Stimulated activated CD4-positive, alpha-beta T cell treated with anti-CD3 and anti-CD28 coated beads, Interleukin-2, amount 100 ng/mL, for 48 hours (primary cell): ENCODE measurements around the gene CRYGC.
"Not testable (repeated sequence)": the region's sequence is repeated elsewhere in the genome, so short reads cannot be mapped to it uniquely, and the experiment has no call there.

ENCODE experiments used
- DNase-seq, 2 donors: peaks; one replicate each; pipeline ENCODE4 v3.0.0-alpha.2; 2020

The CRYGC gene

DNA sequence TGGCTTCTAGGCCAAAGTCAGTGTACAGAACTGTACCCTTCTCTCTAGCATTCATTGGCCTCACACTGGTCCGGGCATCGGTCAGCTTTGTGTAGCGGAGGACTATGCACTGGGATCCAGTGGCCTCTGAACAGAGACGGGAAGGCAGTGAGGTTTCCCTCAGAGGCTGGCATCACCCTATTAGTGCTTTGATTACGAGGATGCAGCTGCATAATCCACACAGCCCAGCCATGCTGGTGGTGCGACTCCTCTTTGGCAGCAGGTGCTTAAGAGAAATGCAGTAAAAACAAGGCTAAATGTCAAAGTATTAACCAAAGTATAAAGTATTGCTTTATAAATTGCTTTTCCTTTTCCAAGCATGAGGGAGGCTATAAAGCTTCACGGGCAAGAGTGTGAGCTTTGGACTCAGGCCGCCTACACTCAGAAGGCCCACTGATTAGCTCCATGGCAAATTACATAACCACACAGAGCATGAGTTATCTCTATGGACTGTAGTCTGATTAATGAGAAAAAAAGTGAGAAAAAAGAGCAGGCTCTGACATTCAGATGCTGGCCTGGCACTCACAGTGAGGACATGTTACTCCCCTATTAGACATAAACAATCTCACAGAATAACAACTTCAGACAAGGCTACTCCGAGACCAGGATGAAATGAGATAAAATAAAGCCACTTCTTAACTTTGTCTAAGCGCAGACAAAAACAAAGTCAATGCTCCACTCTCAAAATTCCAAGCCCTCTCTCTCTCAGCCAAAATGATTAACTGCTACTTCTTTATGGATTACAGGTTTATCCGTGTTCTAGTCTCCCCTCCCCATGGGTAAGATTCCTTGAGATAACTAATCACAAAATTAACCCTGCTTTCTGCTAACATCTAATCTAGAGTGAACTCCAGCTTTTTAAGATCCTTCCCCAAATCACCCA, 6.4 kb upstream of the CRYGC start:
- DNase-seq, result no peak

DNA sequence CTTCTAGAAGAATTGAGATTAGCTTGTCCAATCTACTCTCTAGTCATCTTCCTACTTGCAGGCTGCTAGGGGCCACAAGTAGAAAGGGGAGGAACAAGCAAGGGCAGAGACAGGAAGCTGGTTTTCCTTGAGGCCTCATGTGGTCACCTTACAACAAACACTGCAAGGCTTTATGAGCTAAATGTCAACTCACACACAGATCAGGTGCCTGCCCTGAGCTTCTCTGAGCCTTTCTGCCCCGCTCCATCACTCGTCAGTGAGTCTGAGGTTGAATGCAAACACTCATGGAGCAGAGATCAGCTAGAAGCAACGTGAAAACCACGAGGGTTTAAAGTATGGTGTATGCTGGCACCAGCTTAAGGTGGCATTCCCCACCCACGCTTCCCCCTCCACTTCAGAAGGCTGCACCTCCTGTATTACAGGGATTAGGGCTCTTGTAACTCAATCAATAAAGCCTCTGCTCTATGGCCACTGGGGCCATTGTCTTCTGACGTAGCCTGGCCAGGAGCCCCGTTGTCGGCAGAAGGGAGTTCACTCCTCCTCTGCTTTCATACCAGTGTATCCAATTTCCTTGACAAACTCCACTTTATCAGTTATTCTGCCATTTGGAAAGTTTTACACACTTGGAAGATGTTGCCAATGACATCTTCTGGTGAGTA, 5.4 kb upstream of the CRYGC start:
- no peak for DNase-seq

DNA sequence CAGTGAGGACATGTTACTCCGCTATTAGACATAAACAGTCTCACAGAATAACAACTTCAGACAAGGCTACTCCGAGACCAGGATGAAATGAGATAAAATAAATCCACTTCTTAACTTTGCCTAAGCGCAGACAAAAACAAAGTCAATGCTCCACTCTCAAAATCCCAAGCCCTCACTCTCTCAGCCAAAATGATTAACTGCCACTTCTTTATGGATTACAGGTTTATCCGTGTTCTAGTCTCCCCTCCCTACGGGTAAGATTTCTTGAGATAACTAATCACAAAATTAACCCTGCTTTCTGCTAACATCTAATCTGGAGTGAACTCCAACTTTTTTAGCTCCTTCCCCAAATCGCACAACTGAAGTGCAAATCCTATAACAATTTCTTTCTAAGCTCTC, 1.1 kb upstream of the CRYGC start:
- DNase-seq, result no peak

DNA sequence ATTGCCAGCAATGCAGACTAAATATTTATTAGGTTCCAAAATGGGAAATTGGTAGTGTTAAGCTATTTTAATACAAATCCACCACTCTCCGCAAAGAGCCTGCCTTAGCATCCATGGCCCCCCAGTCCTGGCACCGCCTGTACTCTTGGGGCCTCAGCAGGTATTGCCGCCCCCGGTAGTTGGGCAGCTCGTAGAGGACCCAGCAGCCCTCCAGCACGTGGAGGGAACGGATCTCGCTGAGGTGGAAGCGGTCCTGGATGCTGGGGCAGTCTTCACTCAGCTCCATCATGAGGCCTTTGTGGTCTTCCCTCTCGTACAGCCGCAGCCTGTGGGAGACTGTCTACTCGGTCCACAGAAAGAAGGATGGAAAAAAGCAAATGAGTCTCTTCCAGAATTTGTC, 1.5 kb downstream of the CRYGC start:
- DNase-seq, result no peak

DNA sequence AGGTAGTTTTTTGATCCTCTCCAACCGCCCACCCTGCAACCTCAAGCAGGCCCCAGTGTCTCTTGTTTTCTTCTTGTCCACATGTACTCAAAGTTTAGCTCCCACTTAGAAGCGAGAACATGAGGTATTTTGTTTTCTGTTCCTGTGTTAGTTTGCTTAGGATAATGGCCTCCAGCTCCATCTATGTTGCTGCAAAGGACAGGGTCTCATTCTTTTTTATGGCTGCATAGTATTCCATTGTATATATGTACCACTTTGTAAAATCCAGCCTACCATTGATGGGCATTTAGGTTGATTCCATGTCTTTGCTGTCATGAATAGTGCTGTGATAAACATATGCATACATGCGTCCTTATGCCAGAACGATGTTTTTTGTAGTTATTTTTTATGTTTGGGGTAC, 2.5 kb downstream of the CRYGC start:
- no peak for DNase-seq

DNA sequence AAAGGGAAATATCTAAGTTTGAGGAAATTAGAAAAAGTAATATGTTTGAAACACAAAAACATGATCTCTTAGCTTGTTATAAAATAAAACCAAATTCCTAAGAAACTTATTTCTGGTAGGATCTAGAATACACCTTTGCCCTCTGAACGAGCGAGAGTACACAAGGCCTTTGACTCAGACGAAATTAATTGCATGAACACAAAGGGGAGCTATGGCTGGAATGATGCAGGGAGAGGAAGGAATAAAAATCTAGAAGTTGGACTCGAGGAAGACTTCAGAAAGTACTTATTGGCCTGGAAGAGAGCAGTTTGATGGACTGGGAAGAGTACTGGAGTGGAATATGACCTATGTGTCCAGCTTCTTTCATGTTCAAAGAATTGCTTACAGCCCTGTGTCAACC, 4.4 kb downstream of the CRYGC start:
- DNase-seq, result no peak

DNA sequence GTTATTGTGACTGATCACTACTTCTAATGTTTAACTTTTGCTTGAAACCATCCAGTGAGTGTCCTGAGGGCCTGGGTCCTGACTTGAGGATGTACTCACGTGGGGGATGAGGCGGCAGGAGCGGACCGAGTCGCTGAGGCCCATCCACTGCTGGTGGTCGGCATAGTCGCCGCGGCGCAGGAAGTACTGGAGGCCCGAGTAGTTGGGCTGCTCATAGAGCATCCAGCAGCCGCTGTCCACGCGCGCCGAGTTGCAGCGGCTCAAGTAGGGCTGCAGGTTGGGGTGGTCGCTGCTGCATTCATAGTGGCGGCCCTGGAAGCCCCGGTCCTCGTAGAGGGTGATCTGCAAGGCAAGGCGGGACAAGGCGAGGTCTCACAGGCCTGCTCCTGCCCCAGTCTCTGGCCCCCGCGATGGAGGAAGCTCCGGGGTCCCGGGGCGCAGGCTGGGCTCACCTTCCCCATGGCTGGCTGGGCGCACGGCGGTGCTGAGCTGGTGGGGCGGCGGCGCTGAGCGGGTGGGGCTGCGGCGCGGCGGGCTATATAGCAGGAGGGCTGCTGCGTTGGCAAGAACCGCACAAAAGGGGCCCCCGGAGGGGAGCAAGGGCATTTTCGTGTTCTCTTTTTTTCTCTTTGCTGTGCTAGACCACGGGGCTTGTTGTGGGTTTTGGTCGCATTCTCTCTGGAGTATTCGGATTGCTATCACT, 5.5 kb downstream of the CRYGC start, which contains the start of gene CRYGD:
Gene CRYGD, minus strand, starts transcription at position 512 of the 703 bp plus-strand sequence. Its CDS starts 51 bp downstream, at position 461.
- not testable (repeated sequence) for DNase-seq

DNA sequence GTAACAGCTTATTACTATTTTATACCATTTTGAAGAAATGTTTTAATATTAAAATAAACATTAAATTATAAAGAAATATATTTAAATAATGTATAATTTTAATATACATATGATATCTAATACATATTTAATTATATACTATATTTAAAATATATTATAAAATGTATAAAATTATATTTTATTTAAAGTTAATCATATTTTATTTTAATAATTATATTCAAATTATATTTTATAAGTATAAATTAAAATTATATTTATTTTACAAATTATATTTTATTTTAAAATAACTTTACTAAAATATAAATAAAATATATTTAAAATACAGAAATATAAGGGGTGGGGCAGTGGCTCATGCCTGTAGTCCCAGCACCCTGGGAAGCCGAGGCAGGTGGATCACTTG, 7.4 kb downstream of the CRYGC start:
- no peak for DNase-seq

DNA sequence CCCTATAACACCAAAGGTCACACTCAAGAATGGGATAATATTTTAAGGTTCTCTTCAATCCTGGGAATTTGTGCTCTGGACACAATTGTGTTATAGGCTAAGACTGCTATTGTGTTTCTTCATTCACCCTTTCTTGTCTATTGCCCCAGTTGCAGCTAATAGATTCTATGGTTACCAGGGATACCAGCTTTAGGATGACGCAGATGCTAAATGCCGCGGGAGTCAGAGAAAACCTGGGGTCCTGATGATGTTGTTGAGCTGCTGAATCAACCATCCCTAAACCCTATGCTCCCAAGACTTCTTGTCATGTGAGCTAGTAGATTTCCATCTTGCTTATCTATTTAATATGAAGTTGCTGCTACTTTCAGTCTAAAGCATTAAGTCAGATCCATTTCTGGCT, 10.7 kb downstream of the CRYGC start:
- no peak for DNase-seq

DNA sequence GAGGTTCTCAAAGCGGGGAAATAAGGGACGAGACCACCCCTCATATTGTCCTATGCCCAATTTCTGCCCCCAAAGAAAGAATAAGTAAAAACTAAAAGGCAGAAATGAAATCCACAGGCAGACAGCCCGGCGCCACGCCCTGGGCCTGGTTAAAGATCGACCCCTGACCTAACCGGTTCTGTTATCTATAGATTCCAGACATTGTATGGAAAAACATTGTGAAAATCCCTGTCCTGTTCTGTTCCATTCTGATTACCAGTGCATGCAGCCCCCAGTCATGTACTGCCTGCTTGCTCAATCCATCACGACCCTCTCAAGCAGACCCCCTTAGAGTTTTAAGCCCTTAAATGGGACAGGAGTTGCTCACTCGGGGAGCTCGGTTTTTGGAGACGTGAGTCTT, 12.2 kb downstream of the CRYGC start:
- not testable (repeated sequence) for DNase-seq

DNA sequence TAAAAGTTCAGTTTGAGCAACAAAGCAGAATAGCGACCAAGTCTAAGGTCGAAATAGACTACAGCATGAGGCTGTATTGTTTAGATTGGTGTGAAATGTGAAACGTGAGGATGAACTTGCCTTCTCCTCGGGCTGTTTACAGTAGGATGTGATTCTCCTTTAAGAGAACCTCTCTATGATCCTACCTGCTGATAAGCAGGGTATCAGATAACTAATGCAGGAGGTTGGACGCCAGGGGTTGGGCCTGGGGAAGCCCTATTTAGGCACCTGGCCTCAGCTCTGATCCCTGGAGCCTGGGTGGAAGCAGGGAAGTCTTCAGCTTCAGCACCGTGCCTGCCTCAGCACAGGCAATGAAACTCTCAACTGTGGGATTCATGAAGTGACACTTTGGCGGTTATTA, 16.7 kb downstream of the CRYGC start:
- no peak for DNase-seq

DNA sequence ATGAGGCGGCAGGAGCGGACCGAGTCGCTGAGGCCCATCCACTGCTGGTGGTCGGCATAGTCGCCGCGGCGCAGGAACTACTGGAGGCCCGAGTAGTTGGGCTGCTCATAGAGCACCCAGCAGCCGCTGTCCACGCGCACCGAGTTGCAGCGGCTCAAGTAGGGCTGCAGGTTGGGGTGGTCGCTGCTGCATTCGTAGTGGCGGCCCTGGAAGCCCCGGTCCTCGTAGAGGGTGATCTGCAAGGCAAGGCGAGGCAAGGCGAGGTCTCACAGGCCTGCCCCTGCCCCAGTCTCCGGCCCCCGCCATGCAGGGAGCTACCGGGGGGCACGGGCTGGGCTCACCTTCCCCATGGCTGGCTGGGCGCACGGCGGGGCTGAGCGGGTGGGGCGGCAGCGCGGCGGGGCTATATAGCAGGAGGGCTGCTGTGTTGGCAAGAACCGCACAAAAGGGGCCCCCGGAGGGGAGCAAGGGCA, 17.3 kb downstream of the CRYGC start:
- not testable (repeated sequence) for DNase-seq

DNA sequence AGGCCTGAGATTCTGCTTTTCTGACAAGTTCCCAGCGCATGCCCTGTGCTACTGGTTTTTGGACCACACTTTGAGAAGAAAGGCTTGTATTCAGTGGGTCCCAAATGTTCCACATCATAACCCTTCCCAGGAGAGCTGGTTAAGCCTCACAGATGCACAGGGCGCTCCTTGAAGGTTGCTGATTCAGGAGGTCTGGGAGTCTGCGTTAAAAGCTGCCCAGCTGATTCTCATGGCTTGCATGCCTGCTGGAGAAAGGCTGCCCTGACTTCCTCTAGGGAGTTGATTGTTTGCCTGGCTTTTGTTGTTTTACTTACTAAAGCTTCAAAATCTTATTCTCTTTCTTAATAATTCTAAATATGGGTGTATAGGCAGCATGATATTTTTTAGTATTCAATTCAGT, 26.0 kb downstream of the CRYGC start:
- DNase-seq, result no peak

DNA sequence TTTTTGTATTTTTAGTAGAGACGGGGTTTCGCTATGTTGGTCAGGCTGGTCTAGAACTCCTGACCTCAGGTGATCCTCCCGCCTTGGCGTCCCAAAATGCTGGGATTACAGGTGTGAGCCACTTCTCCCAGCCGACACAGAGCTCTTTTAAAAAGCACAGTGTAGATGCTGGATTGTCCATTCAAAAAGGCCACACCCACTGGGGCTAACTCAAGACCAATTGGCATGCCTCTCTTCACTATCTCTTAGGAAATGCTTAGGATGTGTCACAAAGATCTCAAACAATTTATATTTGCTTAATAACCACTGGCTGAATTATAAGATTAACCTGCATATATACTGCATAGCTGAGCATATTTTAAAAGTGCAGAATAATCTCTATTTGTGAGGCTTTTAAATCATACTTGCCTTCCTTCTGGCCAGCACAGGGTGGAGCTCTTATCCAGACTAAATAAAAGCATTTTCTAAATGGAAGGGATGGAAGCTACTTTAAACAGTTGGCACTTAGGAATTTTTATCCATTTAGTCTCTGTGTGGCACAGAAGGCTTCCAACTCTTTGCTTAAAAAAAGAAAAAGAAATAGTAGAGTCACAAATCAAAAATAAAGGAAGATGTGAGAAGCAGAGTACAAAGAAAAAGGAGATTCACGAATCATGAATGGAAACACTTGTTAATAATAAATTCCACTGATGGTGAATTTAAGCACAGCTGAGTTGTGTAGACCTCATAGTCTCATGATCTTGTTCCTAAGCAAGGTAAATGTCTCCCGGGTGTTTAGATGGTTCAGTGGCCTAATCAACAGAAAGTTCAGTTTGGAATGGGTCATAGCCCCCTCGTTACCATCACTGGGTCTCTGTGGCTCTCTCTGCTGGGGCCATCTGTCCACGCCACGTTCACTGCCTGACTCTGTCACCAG, 27.7 kb downstream of the CRYGC start:
- no peak for DNase-seq

DNA sequence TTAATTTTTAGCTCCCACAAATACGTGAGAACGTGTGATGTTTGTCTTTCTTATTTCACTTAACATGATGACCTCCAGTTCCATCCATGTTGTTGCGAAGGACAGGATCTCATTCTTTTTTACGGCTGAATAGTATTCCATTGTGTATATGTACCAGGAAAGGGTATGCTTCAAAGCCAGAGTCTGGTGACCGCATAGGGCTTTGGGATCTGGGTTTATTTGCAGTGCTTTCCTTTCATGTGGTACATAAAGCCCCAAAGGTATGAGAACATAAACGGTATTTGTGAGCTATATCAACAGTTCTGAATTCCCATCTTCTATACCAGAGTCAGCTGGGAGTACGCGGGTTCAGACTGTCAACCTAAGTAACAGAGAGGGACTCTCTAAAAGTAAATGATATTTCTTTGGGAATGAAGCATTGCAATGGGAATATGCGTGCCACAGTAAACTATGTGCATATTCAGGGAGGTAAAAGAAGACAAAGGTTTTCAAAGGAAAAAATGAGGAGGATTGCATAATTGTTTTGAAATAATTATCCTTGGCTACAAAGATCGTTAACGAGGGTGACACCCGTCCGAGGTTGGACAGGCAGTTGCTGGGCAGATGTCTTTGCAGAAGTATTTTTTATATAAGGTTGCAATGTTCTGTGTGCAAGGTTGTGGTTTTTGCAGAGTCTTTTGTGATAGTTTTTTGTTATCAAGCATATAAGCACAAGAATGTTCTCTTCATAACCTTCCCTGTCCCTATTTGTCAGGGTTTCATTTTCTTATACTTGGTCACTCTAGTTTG, 29.8 kb downstream of the CRYGC start:
- no peak for DNase-seq

DNA sequence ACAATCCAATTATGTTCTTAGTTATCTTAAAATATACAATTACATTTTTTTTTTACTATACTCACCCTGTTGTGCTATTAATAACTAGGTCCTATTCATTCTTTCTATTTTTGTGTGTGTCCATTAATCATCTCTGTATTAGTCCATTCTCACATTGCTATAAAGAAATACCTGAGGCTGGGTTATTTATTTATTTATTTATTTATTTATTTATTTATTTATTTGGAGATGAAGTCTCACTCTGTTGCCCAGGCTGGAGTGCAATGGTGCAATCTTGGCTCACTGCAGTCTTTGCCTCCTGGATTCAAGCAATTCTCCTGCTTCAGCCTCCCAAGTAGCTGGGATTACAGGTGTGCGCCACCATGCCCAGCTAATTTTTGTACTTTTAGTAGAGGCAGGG, 30.9 kb downstream of the CRYGC start:
- not testable (repeated sequence) for DNase-seq

DNA sequence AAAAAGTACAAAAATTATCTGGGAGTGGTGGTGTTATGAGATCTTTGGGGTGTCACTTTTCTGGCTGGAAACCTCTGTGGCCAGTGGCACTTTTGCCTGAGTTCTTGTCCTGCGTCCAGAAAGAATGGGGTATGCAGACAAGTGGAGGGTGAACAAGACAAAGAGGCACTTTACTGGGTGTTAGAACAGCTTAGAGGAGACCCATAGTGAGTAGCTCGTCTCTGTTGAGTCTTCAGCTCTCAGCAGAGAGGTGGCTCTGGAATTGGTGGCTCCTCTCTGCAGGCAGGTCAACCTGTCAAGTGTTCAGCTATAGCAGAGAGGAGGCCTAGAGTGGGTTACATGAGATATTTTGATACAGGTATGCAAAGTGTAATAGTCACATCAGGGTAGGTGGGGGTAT, 31.4 kb downstream of the CRYGC start:
- no peak for DNase-seq

DNA sequence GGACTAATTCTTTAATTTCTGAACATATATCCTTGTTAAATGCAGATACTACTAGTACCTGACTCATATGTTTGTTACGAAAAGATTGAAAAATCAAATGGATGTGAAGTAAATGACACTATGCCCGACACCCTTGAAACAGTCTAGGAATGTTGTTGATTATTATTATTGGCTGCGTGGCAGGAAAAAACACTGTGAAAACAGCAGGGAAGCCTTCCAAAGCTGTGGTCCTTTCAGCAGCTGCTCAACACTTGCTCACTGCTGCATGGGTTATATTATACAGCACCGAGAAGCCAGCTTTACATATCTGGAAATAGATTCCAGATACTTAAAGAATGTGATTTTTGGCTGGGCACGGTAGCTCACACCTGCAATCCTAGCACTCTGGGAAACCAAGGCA, 31.8 kb downstream of the CRYGC start:
- no peak for DNase-seq

DNA sequence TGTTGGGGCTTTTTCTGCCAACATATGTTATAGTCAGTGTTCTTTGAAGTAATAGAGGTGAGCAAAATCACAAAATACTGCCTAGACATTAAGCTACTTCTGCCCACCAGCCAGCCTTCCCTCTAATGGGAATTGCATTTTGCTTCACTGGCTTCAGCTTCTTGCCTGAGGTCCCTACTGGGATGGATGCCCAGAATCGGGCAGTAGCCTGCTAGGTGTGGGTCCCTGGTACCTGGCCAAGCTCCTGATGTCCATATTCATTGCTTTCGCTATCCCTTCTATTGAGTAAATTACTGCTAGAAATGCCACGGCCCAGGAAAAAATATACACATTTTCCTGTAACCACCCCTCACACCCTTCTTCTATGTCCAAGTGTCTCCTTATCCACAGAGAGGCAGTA, 32.3 kb downstream of the CRYGC start:
- DNase-seq, result no peak

DNA sequence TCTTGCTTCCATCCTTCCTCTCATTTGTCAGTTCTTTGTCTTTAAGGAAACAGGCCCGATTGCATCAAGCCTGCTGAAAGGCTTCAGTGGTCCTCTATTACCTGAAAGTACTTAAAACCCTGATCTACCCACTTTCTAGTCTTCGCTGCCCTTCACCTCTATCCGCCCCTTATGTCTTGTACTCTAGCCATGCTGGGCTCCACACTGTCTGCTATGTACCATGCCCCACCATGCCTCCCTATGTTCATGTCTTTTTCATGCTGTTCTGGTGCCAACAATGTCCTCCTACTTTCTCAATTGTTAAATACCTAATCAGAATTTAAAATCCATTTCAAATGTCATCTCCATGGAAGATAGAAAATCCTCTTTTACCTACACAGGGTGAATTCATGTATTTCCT, 33.5 kb downstream of the CRYGC start:
- no peak for DNase-seq

DNA sequence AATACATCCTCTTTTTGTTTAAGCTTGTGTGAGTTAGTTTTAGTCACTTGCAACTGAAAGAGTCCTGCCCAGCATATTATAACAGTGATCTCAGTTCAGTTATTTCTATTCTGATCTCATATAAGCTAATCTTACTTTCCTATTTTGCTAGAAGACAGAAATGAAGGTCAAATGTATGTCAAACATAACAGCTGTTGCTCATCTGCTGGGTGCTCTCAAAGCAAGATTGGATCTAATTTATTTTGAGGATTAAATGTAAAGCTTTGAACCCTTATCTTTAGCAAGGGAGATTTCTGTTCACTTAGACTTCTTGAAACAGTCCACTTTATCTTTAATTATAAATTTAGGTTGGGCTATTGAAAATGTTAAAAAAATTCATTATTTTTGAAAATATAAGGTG, 36.5 kb downstream of the CRYGC start:
- no peak for DNase-seq
